Mesodermal cell (in vitro differentiated cells): ENCODE data around the gene AP5B1.

Source experiments
- H3K27ac ChIP-seq: 2 replicates; pipeline ENCODE4 v1.7.0; 2013; ENCODE audit warnings: mild to moderate bottlenecking, low read depth, low read length, moderate library complexity; ENCODE audit not compliant: severe bottlenecking
- H3K36me3 ChIP-seq: 2 replicates; pipeline ENCODE4 v1.7.1; 2013; ENCODE audit warnings: mild to moderate bottlenecking, low read length, moderate library complexity; ENCODE audit not compliant: control insufficient read depth, insufficient read depth
- H3K4me1 ChIP-seq: one replicate; pipeline ENCODE4 v1.7.1; 2013; ENCODE audit warnings: mild to moderate bottlenecking, low read length; ENCODE audit not compliant: insufficient read depth, control insufficient read depth, poor library complexity, severe bottlenecking
- H3K4me3 ChIP-seq: 2 replicates; pipeline ENCODE4 v1.7.0; 2013; ENCODE audit warnings: low read length, control low read depth, mild to moderate bottlenecking; ENCODE audit not compliant: insufficient read depth, poor library complexity, severe bottlenecking; ENCODE audit errors: extremely low read depth
- H3K9me3 ChIP-seq: 2 replicates; pipeline ENCODE4 v1.7.1; 2013; ENCODE audit warnings: mild to moderate bottlenecking, low read length, moderate library complexity; ENCODE audit not compliant: control insufficient read depth
- WGBS, 2 experiments: methylation state at CpG; one replicate each; pipeline ENCODE4 v1.1.5; 2013; ENCODE audit warnings: missing lambda C conversion rate in 2 of 2; ENCODE audit not compliant: insufficient coverage in 2 of 2; 5-methylcytosine and 5-hydroxymethylcytosine counted together

Gene AP5B1

DNA sequence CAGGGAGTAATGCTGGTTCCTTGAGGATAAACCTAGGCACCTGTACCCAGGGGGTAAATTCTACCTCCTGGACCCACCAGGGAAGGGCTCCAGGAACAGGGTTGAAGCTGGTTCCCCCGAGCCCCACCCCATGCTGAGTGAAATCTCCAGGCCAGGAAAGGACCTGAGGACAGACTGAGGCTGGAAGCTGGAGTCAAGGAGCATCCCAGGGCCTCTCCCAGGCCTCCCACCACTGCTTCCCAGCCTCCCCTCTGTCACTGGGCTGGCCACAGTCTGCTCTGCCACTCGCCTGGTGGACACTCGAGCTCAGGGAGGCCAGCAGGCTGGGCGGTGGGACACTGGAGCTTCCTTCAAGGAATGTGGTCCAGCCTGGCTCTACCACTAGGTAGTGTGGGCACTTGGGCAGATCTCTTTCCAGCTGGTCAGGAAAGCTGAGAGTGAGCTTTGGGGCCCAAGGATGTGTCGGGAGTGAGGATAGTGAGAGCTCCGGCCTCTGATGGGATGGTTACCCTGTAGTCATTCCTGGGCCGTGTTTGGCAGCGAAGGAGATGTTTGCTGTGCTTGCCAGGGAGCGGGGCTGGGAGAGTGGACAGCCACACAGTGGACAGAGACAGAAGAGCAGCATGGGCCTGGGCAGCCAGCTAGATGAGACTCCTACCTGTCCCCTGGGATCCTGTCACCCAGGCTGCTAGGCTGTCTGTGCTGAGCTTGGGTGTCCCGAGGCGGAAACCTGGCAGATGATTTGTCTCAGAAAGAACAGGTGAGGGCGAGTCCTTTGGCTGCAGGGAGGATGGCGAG lies 9.5 kb upstream of the AP5B1 start:
- Histone ChIP-seq H3K4me1 (peaks cover 9% of the 10 kb centered on the region), H3K9me3 (no peaks in the 10 kb centered on the region), H3K27ac (no peak overlapping the region), H3K36me3 (no peaks in the 10 kb centered on the region), H3K4me3 (no peak overlapping the region)
- WGBS, 2 experiments: 79 to 81% methylated on average over 12 to 13 of the region's 13 CpGs

GRCh38 chr11:65789230-65790103 lies 8.7 kb upstream of the AP5B1 start:
- no peaks in the 10 kb centered on the region for H3K36me3 ChIP-seq
- no peak overlapping the region for H3K4me3 ChIP-seq
- H3K27ac ChIP-seq: no peak overlapping the region
- 77 to 87% methylated on average over 7 to 8 of the region's 14 CpGs for WGBS, 2 experiments
- H3K9me3 ChIP-seq: no peaks in the 10 kb centered on the region
- H3K4me1 ChIP-seq: peaks cover 9% of the 10 kb centered on the region

DNA sequence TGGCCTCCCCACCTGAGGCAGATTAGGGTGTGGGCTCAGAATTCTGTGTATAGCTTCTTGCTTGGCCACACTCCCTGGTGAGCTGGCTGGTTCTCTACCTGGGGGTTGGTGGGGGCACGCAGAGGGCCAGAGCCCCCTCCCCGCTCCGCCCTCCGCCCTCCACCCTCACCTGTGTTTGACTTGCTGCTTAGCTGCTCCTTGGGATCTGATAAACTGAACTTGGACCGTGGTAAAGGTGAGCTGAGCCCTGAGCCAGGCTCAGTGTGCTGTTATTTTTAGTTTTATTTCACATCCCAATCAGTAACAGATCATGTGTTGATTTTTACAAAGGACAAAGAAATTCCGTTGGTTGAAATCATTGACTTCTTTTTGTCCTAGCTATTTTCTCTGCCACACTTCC lies 8.0 kb upstream of the AP5B1 start:
- H3K36me3 ChIP-seq: no peaks in the 10 kb centered on the region
- WGBS, 2 experiments: 89 to 91% methylated on average over 4 to 6 of the region's 6 CpGs
- H3K4me3 ChIP-seq: no peak overlapping the region
- H3K4me1 ChIP-seq: peaks cover 9% of the 10 kb centered on the region
- H3K9me3 ChIP-seq: no peaks in the 10 kb centered on the region
- H3K27ac ChIP-seq: no peak overlapping the region

GRCh38 chr11:65787649-65788622 lies 7.2 kb upstream of the AP5B1 start:
- no peak overlapping the region for H3K27ac ChIP-seq
- H3K4me1 ChIP-seq: peaks cover 9% of the 10 kb centered on the region
- H3K36me3 ChIP-seq: no peaks in the 10 kb centered on the region
- H3K9me3 ChIP-seq: no peaks in the 10 kb centered on the region
- 1 to 2% methylated on average over 37 to 38 of the region's 64 CpGs for WGBS, 2 experiments
- H3K4me3 ChIP-seq: peak overlapping the region; percentile 22

- WGBS, 2 experiments: 1% methylated on average over 63 to 70 of the region's 112 CpGs
- Histone ChIP-seq H3K9me3 (no peaks in the 10 kb centered on the region), H3K4me1 (peaks cover 9% of the 10 kb centered on the region), H3K27ac (no peak within 1 kb of the TSS), H3K4me3 (peak within 1 kb of the TSS; percentile 22), H3K36me3 (no peaks in the 10 kb centered on the region)
These were observed 6.2 kb upstream of the AP5B1 start, which contains the start of gene OVOL1 for GRCh38 chr11:65786786-65787636. Gene OVOL1, plus strand, starts transcription at chr11:65787063. Its CDS starts 311 bp downstream, at chr11:65787374.

GRCh38 chr11:65786008-65786785 lies 5.4 kb upstream of the AP5B1 start:
- no peaks in the 10 kb centered on the region for H3K36me3 ChIP-seq
- WGBS, 2 experiments: 15 to 19% methylated on average over 62 to 73 of the region's 74 CpGs
- H3K4me1 ChIP-seq: peaks cover 9% of the 10 kb centered on the region
- H3K27ac ChIP-seq: no peak overlapping the region
- H3K4me3 ChIP-seq: no peak overlapping the region
- H3K9me3 ChIP-seq: no peaks in the 10 kb centered on the region

- 84 to 86% methylated on average over 7 to 8 of the region's 8 CpGs for WGBS, 2 experiments
- peaks cover 9% of the 10 kb centered on the region for H3K4me1 ChIP-seq
- H3K36me3 ChIP-seq: no peaks in the 10 kb centered on the region
- H3K4me3 ChIP-seq: no peak overlapping the region
- no peaks in the 10 kb centered on the region for H3K9me3 ChIP-seq
- H3K27ac ChIP-seq: no peak overlapping the region
These were observed 4.7 kb upstream of the AP5B1 start for GRCh38 chr11:65785319-65786007.

DNA sequence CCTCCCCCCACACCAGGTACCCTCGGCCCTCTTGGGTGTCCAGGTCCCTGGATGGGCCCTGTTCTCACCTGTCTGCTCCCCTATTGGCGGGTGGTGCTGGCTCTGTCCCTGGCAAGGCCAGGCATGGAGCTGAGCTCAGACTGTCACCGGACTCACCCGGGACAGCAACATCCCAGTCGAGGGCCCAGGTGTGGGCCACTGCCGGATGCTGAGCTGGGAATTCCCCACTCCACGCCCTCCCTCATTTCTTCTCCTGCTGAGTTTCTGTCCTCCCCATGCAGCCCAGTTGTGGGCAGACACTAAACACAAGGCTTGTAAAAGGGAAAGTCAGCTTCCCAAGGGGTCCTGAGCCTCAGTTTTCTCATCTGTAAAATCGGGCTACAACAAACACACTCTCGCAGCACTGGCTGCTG lies 2.0 kb upstream of the AP5B1 start:
- WGBS, 2 experiments: 92 to 96% methylated on average over 6 to 9 of the region's 9 CpGs
- H3K4me1 ChIP-seq: peaks cover 2% of the 10 kb centered on the region
- no peak overlapping the region for H3K4me3 ChIP-seq
- H3K9me3 ChIP-seq: no peaks in the 10 kb centered on the region
- no peak overlapping the region for H3K27ac ChIP-seq
- peaks cover 17% of the 10 kb centered on the region for H3K36me3 ChIP-seq
